Measurements from ENCODE around the gene PHACTR3.
"Not testable (repeated sequence)": the region's sequence is repeated elsewhere in the genome, so short reads cannot be mapped to it uniquely, and the experiment has no call there.

The PHACTR3 gene

GRCh38 chr20:59603781-59604541, at the start of gene PHACTR3:
Gene PHACTR3 (plus strand): TSS chr20:59604540. CDS start chr20:59605015, 475 bp downstream.
- Mint-ChIP-seq H3K36me3 (ENCODE audit: low read depth) (no peaks in the 10 kb centered on the region), H3K4me3 (no peak within 1 kb of the TSS), H3K4me1 (ENCODE audit: low read depth) (no peaks in the 10 kb centered on the region), H3K27ac (no peak within 1 kb of the TSS), H3K27me3 (ENCODE audit: low read depth) (peaks cover 75% of the 10 kb centered on the region), H3K9me3 (no peaks in the 10 kb centered on the region)

GRCh38 chr20:59557733-59558529, 46.4 kb upstream of the PHACTR3 start:
- H3K4me1 Mint-ChIP-seq (ENCODE audit: low read depth); H3K36me3 Mint-ChIP-seq (ENCODE audit: low read depth); H3K9me3 Mint-ChIP-seq; H3K27me3 Mint-ChIP-seq (ENCODE audit: low read depth); H3K4me3 Mint-ChIP-seq; H3K27ac Mint-ChIP-seq: not testable (repeated sequence)

DNA sequence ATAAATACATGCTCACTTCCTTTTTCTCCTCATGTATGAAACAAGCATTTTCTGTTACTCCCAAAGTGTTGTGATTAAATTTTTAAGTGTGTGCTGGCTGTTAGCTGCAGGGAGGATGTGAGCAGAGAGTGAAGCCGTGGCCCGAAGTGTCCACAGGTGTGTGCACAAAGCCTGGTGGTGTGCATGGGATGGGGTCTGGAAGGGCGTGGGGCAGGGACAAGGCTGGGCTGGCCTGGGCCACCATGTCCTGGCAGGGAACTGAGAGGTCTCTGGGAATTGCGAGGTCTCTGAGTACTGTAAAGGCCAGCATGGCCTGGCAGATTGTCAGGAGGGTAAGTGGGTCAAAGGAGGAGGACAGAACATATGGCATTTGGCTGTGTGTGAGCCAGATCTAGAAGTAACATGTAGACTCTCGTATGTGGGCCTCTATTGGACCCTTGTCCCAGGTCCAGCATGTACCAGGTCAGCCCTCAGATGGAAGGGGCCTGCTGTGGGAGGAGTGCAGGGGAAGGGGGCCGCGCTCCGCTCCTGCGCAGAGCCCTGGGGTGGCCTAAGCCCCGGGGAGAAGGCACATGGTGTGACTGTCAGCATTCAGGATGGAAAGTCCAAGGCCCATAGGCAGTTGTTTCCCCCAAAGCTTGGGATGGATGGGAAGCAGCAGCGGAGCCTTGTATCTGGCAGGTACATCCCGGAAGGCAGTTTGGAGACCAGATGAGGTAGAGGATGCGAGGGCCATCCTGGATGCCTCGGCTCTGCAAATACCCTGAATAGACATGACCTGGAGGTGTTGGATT, 45.1 kb upstream of the PHACTR3 start:
- no peaks in the 10 kb centered on the region for H3K4me1 Mint-ChIP-seq (ENCODE audit: low read depth)
- H3K4me3 Mint-ChIP-seq = no peak overlapping the region
- H3K36me3 Mint-ChIP-seq (ENCODE audit: low read depth) = no peaks in the 10 kb centered on the region
- no peaks in the 10 kb centered on the region for H3K9me3 Mint-ChIP-seq
- H3K27ac Mint-ChIP-seq = no peak overlapping the region
- no peaks in the 10 kb centered on the region for H3K27me3 Mint-ChIP-seq (ENCODE audit: low read depth)

- no peaks in the 10 kb centered on the region for H3K9me3 Mint-ChIP-seq
Observed at GRCh38 chr20:59559863-59560262, 44.5 kb upstream of the PHACTR3 start.

DNA sequence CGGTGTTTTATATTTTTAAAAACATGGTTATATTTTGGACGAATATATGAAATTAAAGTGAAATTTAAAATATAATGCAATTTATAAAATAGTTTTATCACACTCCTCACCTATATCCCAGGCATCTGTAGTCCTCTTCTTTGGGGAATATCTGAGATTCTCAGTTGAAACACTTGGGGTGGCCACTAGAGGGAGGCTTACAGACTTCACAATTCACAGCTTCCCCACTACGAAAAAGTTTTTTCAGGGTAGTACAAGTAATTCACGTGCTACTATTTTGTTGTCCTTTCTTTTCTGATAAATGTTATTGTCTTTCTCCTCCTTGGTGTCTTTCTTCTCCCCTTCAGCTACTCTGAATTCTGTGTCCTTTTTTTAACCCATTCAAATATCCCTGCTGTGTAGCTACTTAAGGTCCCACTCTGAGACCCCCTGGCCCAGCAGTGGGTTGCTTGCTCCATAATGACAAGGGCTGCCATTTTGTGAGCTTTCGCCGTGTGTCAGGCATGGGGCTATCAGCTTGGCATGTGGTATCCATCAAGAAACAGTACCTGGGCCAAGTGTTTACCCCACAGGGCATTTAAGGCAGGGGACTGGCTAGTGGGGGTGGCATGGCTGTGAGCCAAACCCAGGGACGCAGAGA, 43.6 kb upstream of the PHACTR3 start:
- Mint-ChIP-seq H3K4me3 (no peak overlapping the region), H3K27ac (no peak overlapping the region), H3K36me3 (ENCODE audit: low read depth) (no peaks in the 10 kb centered on the region), H3K4me1 (ENCODE audit: low read depth) (no peaks in the 10 kb centered on the region), H3K9me3 (no peaks in the 10 kb centered on the region), H3K27me3 (ENCODE audit: low read depth) (no peaks in the 10 kb centered on the region)

More at GRCh38 chr20:59559863-59560262, 44.5 kb upstream of the PHACTR3 start:
- Mint-ChIP-seq H3K4me3 (no peak overlapping the region), H3K4me1 (ENCODE audit: low read depth) (no peaks in the 10 kb centered on the region), H3K27ac (no peak overlapping the region), H3K27me3 (ENCODE audit: low read depth) (no peaks in the 10 kb centered on the region), H3K36me3 (ENCODE audit: low read depth) (no peaks in the 10 kb centered on the region)

DNA sequence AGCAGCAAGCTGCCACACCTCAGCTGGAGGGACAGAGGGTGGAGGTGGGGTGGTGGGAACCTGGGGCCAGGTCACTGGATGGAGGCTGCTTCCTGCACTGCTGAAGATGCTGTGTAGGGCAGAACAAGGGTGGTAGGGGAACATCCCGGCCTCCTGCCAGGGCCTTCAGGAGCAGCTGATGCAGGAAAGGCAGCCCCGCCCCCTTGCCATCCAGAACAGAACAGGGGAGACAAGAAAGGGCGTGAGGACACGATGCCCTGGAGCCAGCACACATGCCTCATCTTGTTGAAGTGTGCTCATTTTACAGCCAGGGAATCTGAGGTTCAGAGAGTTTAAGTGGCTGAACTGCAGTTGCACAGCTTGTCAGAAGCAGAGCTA, 43.1 kb upstream of the PHACTR3 start:
- Mint-ChIP-seq H3K4me3 (no peak overlapping the region), H3K9me3 (no peaks in the 10 kb centered on the region), H3K27ac (no peak overlapping the region), H3K36me3 (ENCODE audit: low read depth) (no peaks in the 10 kb centered on the region), H3K27me3 (ENCODE audit: low read depth) (no peaks in the 10 kb centered on the region), H3K4me1 (ENCODE audit: low read depth) (no peaks in the 10 kb centered on the region)

GRCh38 chr20:59561614-59562277, 42.6 kb upstream of the PHACTR3 start:
- Mint-ChIP-seq H3K4me1 (ENCODE audit: low read depth) (no peaks in the 10 kb centered on the region), H3K36me3 (ENCODE audit: low read depth) (no peaks in the 10 kb centered on the region), H3K4me3 (no peak overlapping the region), H3K27ac (no peak overlapping the region), H3K9me3 (no peaks in the 10 kb centered on the region), H3K27me3 (ENCODE audit: low read depth) (no peaks in the 10 kb centered on the region)

- no peak overlapping the region for H3K27ac Mint-ChIP-seq
- no peak overlapping the region for H3K4me3 Mint-ChIP-seq
- no peaks in the 10 kb centered on the region for H3K27me3 Mint-ChIP-seq (ENCODE audit: low read depth)
- H3K36me3 Mint-ChIP-seq (ENCODE audit: low read depth) = no peaks in the 10 kb centered on the region
- H3K4me1 Mint-ChIP-seq (ENCODE audit: low read depth) = no peaks in the 10 kb centered on the region
- H3K9me3 Mint-ChIP-seq = no peaks in the 10 kb centered on the region
Observed at GRCh38 chr20:59564171-59564570, 40.2 kb upstream of the PHACTR3 start.

GRCh38 chr20:59564943-59565342, 39.4 kb upstream of the PHACTR3 start:
- Mint-ChIP-seq H3K27me3 (ENCODE audit: low read depth) (no peaks in the 10 kb centered on the region), H3K36me3 (ENCODE audit: low read depth) (no peaks in the 10 kb centered on the region), H3K27ac (no peak overlapping the region), H3K9me3 (no peaks in the 10 kb centered on the region), H3K4me1 (ENCODE audit: low read depth) (no peaks in the 10 kb centered on the region), H3K4me3 (no peak overlapping the region)

DNA sequence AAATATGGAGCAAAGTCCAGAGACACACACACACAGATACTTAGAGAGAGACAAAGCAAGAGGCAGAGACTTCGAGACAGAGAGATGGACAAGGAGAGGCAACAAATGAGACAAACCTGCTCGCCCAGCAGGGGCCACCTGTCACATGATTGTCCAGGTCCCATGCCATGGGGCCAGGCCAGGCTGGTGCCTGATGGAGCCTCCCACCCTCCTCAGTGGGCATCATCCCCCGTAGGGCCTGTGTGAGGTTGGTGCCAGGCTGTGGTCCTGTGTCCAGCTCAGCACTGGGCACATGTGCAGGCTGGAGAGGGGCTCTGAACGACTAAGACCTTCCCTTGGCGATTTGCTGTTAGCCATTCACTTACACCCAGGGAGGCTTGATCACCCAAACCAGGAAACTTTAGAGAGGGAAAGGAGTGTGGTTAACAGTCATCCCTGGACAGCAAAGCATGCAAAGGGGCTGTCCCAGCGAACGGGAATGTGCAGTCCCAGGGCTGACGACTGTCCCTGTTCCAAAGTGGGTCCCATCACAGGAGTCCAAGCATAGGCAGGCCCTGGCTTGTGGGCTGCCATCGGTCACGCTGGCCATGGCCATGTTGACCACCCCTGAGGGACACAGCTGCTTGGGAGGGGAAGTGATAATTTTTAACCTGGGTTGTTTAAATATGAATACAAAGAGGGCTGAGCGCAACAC, 38.4 kb upstream of the PHACTR3 start:
- Mint-ChIP-seq H3K4me1 (ENCODE audit: low read depth) (no peaks in the 10 kb centered on the region), H3K36me3 (ENCODE audit: low read depth) (no peaks in the 10 kb centered on the region), H3K27me3 (ENCODE audit: low read depth) (no peaks in the 10 kb centered on the region), H3K27ac (no peak overlapping the region), H3K4me3 (no peak overlapping the region), H3K9me3 (no peaks in the 10 kb centered on the region)

GRCh38 chr20:59566631-59567524, 37.5 kb upstream of the PHACTR3 start:
- H3K27me3 Mint-ChIP-seq (ENCODE audit: low read depth) = peaks cover under 1% of the 10 kb centered on the region
- no peak overlapping the region for H3K27ac Mint-ChIP-seq
- no peaks in the 10 kb centered on the region for H3K9me3 Mint-ChIP-seq
- H3K36me3 Mint-ChIP-seq (ENCODE audit: low read depth) = no peaks in the 10 kb centered on the region
- no peaks in the 10 kb centered on the region for H3K4me1 Mint-ChIP-seq (ENCODE audit: low read depth)
- no peak overlapping the region for H3K4me3 Mint-ChIP-seq

DNA sequence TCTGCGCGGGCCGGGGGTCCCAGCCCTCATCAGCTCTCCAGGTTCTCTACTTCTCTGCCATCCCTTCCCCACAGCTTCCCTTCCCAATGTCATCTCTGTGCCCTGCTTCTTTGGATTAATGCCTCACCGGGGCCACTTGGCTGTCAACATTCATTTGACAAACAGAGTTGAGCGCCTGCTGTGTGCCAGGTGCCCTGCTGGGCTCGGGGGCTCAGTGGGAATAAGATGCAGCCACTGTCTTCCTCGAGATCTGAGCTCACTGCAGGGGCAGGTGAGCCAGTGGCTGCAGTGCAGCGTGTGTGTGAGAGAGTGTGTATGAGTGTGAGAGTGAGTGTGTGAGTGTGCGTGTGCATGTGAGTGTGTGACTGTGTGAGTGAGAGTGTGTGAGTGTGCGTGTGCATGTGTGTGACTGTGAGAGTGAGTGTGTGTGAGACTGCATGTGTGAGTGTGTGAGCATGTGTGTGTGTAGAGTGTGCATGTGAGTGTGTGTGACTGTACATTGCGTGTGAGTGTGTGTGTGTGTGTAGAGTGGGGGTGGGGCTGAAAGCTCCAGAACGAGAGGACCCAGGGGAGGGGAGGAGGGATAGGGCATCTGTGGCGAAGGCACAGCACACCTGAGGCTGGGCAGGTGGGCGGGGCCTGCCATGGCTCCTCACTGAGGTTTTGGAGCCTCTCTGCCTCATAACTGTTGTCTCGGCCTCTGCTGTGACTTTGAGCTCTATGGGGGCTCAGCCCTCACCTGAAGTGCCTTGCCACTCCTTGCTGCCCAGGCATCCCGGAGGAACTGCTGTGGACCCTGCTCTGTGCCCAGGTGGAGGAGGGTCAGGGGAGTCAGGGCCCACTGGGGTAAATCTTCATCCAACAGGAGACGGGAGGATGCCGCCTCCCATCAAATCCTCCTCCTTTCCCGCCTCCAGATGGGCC, 36.5 kb upstream of the PHACTR3 start:
- Mint-ChIP-seq H3K36me3 (ENCODE audit: low read depth) (no peaks in the 10 kb centered on the region), H3K4me1 (ENCODE audit: low read depth) (no peaks in the 10 kb centered on the region), H3K27ac (no peak overlapping the region), H3K27me3 (ENCODE audit: low read depth) (peaks cover 5% of the 10 kb centered on the region), H3K4me3 (no peak overlapping the region), H3K9me3 (no peaks in the 10 kb centered on the region)

All from T-helper 1 cell treated with Interleukin-12 subunit alpha and Interleukin-12 subunit beta and Interleukin-4 antibody, amounts not matched to agents 30 μg/mL and 1 μg/mL, for 36 hours (primary cell).